GM12878 (cell line): ENCODE results near the gene ARX. TPM values are rescaled to one million over a fixed set of nuclear protein-coding genes. Genes with fewer than 3 reads are reported as not detected.

Source experiments
- ATAC-seq: fragments of 200-7000 bp; cut with Tn5 transposase; 3 replicates; pipeline ENCODE4 v1.9.1; 2020; ENCODE audit warnings: mild to moderate bottlenecking, moderate library complexity
- BruUV-seq: library from RNA; stranded (reverse); fragments of 400-500 nt; replicated peaks from 2 replicates; lab custom pipeline; 2021; lab: Mats Ljungman, UMichigan
- CTCF ChIA-PET: fragments of 300-600 bp; sonication (Branson Sonifier 250); formaldehyde crosslinking; extraction: SDS; loops from one replicate; lab custom pipeline; 2021; ENCODE audit warnings: inconsistent platforms; lab: Yijun Ruan, JAX
- POLR2A ChIA-PET: fragments of 350-600 bp; formaldehyde crosslinking; extraction: SDS; loops from one replicate; lab custom pipeline; 2021; ENCODE audit warnings: inconsistent platforms; lab: Charles Lee
- RAD21 ChIA-PET: fragments of 300-600 bp; sonication (Branson Sonifier 250); formaldehyde crosslinking; loops from one replicate; lab custom pipeline; 2023; ENCODE audit warnings: antibody characterized with exemption; ENCODE audit not compliant: unreplicated experiment; lab: Charles Lee
- SMC1A ChIA-PET: fragments of 300-600 bp; sonication (Branson Sonifier 250); formaldehyde crosslinking; loops from one replicate; lab custom pipeline; 2023; ENCODE audit not compliant: unreplicated experiment, uncharacterized antibody; lab: Charles Lee
- DNase-seq: peaks from one replicate; pipeline ENCODE4 v3.0.0-alpha.2; 2011; ENCODE audit warnings: low read depth, low spot score
- FAIRE-seq: peaks from 3 replicates; lab custom pipeline; 2011; peaks lifted over from hg19 to GRCh38; lab: Jason Lieb, UNC
- H2AFZ ChIP-seq: 2 replicates; pipeline ENCODE4 v1.6.0; 2011; ENCODE audit warnings: low read depth, low read length, control low read depth; ENCODE audit not compliant: control insufficient read depth
- H3K27ac ChIP-seq: 2 replicates; pipeline ENCODE4 v1.5.1; 2011; ENCODE audit warnings: control low read depth; ENCODE audit not compliant: control insufficient read depth, insufficient read depth
- H3K27me3 ChIP-seq, 2 experiments: replicated peaks in 1 of 2; 2 replicates each; pipeline versions ENCODE4 v1.6.0 to v1.6.1; 2011; ENCODE audit warnings: low read length in 1 of 2; ENCODE audit not compliant: control insufficient read depth in 2 of 2, insufficient read depth in 2 of 2
- H3K36me3 ChIP-seq, 2 experiments: 2 replicates each; pipeline ENCODE4 v1.5.1; 2011; ENCODE audit warnings: low read length in 1 of 2; ENCODE audit not compliant: control insufficient read depth in 2 of 2, insufficient read depth in 2 of 2
- H3K4me1 ChIP-seq: 2 replicates; pipeline ENCODE4 v1.6.1; 2011; ENCODE audit warnings: mild to moderate bottlenecking, low read length, moderate library complexity, mixed read lengths; ENCODE audit not compliant: control insufficient read depth, insufficient read depth
- H3K4me2 ChIP-seq: 2 replicates; pipeline ENCODE4 v1.6.0; 2011; ENCODE audit warnings: control low read depth; ENCODE audit not compliant: control insufficient read depth, insufficient read depth
- H3K4me3 ChIP-seq: fragments of 200-600 bp; sonication (generic); 2 replicates; pipeline ENCODE4 v1.5.1; 2016
- H3K79me2 ChIP-seq: 2 replicates; pipeline ENCODE4 v1.6.0; 2011; ENCODE audit warnings: low read length; ENCODE audit not compliant: control insufficient read depth, insufficient read depth
- H3K9ac ChIP-seq: 2 replicates; pipeline ENCODE4 v1.8.0; 2011; ENCODE audit warnings: low read length, control low read depth, mixed read lengths; ENCODE audit not compliant: control insufficient read depth, insufficient read depth
- H3K9me3 ChIP-seq: replicated peaks from 3 replicates; pipeline ENCODE4 v1.5.1; 2011; ENCODE audit warnings: mild to moderate bottlenecking, low read length; ENCODE audit not compliant: control insufficient read depth, insufficient read depth
- H4K20me1 ChIP-seq: 2 replicates; pipeline ENCODE4 v1.6.0; 2011; ENCODE audit not compliant: control insufficient read depth, insufficient read depth
- ASH2L ChIP-seq: fragments of 300-600, 200-600 bp; sonication (generic); IDR thresholded peaks from 2 replicates; pipeline ENCODE4 v1.6.1; 2017; ENCODE audit warnings: low read depth, mild to moderate bottlenecking, borderline replicate concordance
- ATF7 ChIP-seq: fragments of 450-650 bp; IDR thresholded peaks from 2 replicates; pipeline ENCODE4 v1.6.1; 2016; ENCODE audit warnings: low read depth, mild to moderate bottlenecking
- CBFB ChIP-seq: IDR thresholded peaks from 2 replicates; pipeline ENCODE4 v1.6.1; 2016; ENCODE audit warnings: antibody characterized with exemption, low read depth
- PML ChIP-seq: IDR thresholded peaks from 2 replicates; pipeline ENCODE4 v1.6.1; 2012; ENCODE audit warnings: low read length, inconsistent platforms
- SREBF2 ChIP-seq: IDR thresholded peaks from 2 replicates; pipeline ENCODE4 v1.6.1; 2012; ENCODE audit warnings: mild to moderate bottlenecking, low read length
- WGBS: methylation state at CpG from one replicate; pipeline ENCODE4 v1.1.6; 2016; ENCODE audit warnings: low lambda C conversion rate; ENCODE audit not compliant: insufficient replicate concordance, insufficient coverage; ENCODE audit errors: missing lambda C conversion rate; 5-methylcytosine and 5-hydroxymethylcytosine counted together
- in situ Hi-C: fragments of 300-500 bp; cut with MboI; formaldehyde crosslinking; loops from 9 replicates; pipeline ENCODE4 v1.14.3; 2018; ENCODE audit warnings: mixed read lengths
- intact Hi-C: fragments of 100-400 bp; cut with micrococcal nuclease; formaldehyde crosslinking; loops from one replicate; pipeline ENCODE4 v1.14.2; 2022; ENCODE audit not compliant: unreplicated experiment
- polyA plus RNA-seq, 11 experiments: library from polyadenylated mRNA; depleted of rRNA in 4 of 11; unstranded in 6 of 11; stranded (reverse) in 5 of 11; fragments of >200 nt; fragmentation: Nextera tagmentation in 4 of 11; fragmentation: Illumina TruSeq in 1 of 11; extraction: Ambion mirVana in 4 of 11; extraction: Trizol in 1 of 11; gene quantifications; 1 replicate in 1 of 11; 2 replicates in 10 of 11; pipeline versions ENCODE4 v1.2.1 to v1.2.3, GENCODE V29; 2011 to 2016; ENCODE audit warnings: inconsistent platforms in 2 of 11, missing spikeins in 2 of 11, low read depth in 1 of 11
- total RNA-seq, 4 experiments: library from RNA; depleted of rRNA in 3 of 4; stranded (reverse); fragments of >200 nt in 3 of 4; fragmentation: Illumina TruSeq in 1 of 4; extraction: Trizol in 1 of 4; gene quantifications; 2 replicates each; pipeline versions ENCODE4 v1.2.1 to v1.2.3, GENCODE V29; 2013 to 2021
- TF ChIP-seq, protein P1 (sequence below): fragments of 450-650 bp; IDR thresholded peaks from 2 replicates; pipeline ENCODE4 v1.6.1; 2016; ENCODE audit warnings: mild to moderate bottlenecking, moderate library complexity, borderline replicate concordance
- TF ChIP-seq, protein P2 (sequence below): fragments of 450-650 bp; IDR thresholded peaks from 2 replicates; pipeline ENCODE4 v1.6.1; 2017; ENCODE audit warnings: mild to moderate bottlenecking
- TF ChIP-seq, protein P3 (sequence below): fragments of 450-650 bp; formaldehyde crosslinking; IDR thresholded peaks from 2 replicates; pipeline ENCODE4 v1.4.0; 2020; ENCODE audit warnings: mild to moderate bottlenecking, moderate library complexity
- TF ChIP-seq, protein P4 (sequence below): IDR thresholded peaks from 2 replicates; pipeline ENCODE4 v1.6.1; 2011; ENCODE audit warnings: borderline replicate concordance, low read depth, mild to moderate bottlenecking, moderate library complexity, mixed read lengths, low read length; ENCODE audit not compliant: insufficient read depth; ENCODE audit errors: extremely low read length

Gene ARX
- total and polyA plus RNA-seq, 10 of the 15 experiments (the other 5 are each of a cell fraction or from before 2014, with no cell fraction given): 0.03 TPM; not detected in 9

DNA sequence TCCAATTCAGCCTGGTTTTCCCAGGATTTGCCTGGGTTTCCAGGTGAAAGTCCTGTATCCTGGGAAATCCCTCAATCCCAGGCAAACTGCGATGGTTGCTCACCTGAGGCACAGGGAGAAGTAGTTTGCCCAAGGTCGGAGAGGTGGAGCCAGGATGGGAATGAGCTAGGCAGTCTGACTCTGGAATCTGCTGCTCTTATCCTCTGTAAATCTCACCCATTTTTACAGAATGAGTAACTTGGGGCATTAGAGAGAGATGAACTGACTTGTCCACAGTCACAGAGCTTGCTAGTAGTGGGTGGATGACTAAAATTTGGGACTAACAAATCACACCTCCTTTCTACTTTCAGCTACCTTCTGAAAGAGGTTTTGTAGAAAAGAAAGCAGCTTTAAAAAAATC is 9.8 kb upstream of the ARX start:
- H3K79me2 ChIP-seq: no peaks in the 10 kb centered on the region
- ATAC-seq (no peak), DNase-seq (no peak), FAIRE-seq (no peak)
- ChIA-PET CTCF (interaction anchor here (0.5 kb wide), 1 partner anchor 214 kb away, joined by 3 read pairs; no protein-coding TSS in a partner anchor), SMC1A (interaction anchor here (0.6 to 1.5 kb wide), 4 partner anchors 24 to 189 kb away, joined by 3 to 4 read pairs (median 3); no protein-coding TSS in a partner anchor), POLR2A (no interaction called here), RAD21 (interaction anchor here (0.7 kb wide), 1 partner anchor 273 kb away, joined by 3 read pairs; no protein-coding TSS in a partner anchor)
- intact Hi-C loops (no loop called here), in situ Hi-C loops (no loop called here)
- no peaks in the 10 kb centered on the region for H3K4me1 ChIP-seq
- no peak overlapping the region for H3K4me2 ChIP-seq
- no TSS peak for BruUV-seq
- H4K20me1 ChIP-seq: no peaks in the 10 kb centered on the region
- H3K27ac ChIP-seq: no peak overlapping the region
- H2AFZ ChIP-seq: no peak overlapping the region
- 21% methylated on average over 2 of the region's 2 CpGs for WGBS
- no peaks in the 10 kb centered on the region for H3K9me3 ChIP-seq
- no peak overlapping the region for H3K9ac ChIP-seq
- H3K27me3 ChIP-seq: peaks cover 2 to 10% of the 10 kb centered on the region in 2 experiments; a peak in 2 of 4 replicates
- H3K36me3 ChIP-seq: no peaks in the 10 kb centered on the region
- H3K4me3 ChIP-seq: no peak overlapping the region
- TF ChIP-seq, protein P1, sequence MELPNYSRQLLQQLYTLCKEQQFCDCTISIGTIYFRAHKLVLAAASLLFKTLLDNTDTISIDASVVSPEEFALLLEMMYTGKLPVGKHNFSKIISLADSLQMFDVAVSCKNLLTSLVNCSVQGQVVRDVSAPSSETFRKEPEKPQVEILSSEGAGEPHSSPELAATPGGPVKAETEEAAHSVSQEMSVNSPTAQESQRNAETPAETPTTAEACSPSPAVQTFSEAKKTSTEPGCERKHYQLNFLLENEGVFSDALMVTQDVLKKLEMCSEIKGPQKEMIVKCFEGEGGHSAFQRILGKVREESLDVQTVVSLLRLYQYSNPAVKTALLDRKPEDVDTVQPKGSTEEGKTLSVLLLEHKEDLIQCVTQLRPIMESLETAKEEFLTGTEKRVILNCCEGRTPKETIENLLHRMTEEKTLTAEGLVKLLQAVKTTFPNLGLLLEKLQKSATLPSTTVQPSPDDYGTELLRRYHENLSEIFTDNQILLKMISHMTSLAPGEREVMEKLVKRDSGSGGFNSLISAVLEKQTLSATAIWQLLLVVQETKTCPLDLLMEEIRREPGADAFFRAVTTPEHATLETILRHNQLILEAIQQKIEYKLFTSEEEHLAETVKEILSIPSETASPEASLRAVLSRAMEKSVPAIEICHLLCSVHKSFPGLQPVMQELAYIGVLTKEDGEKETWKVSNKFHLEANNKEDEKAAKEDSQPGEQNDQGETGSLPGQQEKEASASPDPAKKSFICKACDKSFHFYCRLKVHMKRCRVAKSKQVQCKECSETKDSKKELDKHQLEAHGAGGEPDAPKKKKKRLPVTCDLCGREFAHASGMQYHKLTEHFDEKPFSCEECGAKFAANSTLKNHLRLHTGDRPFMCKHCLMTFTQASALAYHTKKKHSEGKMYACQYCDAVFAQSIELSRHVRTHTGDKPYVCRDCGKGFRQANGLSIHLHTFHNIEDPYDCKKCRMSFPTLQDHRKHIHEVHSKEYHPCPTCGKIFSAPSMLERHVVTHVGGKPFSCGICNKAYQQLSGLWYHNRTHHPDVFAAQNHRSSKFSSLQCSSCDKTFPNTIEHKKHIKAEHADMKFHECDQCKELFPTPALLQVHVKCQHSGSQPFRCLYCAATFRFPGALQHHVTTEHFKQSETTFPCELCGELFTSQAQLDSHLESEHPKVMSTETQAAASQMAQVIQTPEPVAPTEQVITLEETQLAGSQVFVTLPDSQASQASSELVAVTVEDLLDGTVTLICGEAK: no peak
- TF ChIP-seq, protein P2, sequence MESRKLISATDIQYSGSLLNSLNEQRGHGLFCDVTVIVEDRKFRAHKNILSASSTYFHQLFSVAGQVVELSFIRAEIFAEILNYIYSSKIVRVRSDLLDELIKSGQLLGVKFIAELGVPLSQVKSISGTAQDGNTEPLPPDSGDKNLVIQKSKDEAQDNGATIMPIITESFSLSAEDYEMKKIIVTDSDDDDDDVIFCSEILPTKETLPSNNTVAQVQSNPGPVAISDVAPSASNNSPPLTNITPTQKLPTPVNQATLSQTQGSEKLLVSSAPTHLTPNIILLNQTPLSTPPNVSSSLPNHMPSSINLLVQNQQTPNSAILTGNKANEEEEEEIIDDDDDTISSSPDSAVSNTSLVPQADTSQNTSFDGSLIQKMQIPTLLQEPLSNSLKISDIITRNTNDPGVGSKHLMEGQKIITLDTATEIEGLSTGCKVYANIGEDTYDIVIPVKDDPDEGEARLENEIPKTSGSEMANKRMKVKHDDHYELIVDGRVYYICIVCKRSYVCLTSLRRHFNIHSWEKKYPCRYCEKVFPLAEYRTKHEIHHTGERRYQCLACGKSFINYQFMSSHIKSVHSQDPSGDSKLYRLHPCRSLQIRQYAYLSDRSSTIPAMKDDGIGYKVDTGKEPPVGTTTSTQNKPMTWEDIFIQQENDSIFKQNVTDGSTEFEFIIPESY: no peak
- TF ChIP-seq ATF7 (no peak), PML (no peak), SREBF2 (no peak), CBFB (no peak), ASH2L (no peak)
- TF ChIP-seq, protein P3, sequence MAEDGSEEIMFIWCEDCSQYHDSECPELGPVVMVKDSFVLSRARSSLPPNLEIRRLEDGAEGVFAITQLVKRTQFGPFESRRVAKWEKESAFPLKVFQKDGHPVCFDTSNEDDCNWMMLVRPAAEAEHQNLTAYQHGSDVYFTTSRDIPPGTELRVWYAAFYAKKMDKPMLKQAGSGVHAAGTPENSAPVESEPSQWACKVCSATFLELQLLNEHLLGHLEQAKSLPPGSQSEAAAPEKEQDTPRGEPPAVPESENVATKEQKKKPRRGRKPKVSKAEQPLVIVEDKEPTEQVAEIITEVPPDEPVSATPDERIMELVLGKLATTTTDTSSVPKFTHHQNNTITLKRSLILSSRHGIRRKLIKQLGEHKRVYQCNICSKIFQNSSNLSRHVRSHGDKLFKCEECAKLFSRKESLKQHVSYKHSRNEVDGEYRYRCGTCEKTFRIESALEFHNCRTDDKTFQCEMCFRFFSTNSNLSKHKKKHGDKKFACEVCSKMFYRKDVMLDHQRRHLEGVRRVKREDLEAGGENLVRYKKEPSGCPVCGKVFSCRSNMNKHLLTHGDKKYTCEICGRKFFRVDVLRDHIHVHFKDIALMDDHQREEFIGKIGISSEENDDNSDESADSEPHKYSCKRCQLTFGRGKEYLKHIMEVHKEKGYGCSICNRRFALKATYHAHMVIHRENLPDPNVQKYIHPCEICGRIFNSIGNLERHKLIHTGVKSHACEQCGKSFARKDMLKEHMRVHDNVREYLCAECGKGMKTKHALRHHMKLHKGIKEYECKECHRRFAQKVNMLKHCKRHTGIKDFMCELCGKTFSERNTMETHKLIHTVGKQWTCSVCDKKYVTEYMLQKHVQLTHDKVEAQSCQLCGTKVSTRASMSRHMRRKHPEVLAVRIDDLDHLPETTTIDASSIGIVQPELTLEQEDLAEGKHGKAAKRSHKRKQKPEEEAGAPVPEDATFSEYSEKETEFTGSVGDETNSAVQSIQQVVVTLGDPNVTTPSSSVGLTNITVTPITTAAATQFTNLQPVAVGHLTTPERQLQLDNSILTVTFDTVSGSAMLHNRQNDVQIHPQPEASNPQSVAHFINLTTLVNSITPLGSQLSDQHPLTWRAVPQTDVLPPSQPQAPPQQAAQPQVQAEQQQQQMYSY (CRISPR knock-in tag): no peak
- TF ChIP-seq, protein P4, sequence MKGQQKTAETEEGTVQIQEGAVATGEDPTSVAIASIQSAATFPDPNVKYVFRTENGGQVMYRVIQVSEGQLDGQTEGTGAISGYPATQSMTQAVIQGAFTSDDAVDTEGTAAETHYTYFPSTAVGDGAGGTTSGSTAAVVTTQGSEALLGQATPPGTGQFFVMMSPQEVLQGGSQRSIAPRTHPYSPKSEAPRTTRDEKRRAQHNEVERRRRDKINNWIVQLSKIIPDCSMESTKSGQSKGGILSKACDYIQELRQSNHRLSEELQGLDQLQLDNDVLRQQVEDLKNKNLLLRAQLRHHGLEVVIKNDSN: no peak
